Glutamatergic neuron (in vitro differentiated cells): ENCODE results near the gene CHKA. TPM values are rescaled to one million over a fixed set of nuclear protein-coding genes. Genes with fewer than 3 reads are reported as not detected.

Experiments used
- DNase-seq: peaks from one replicate; pipeline ENCODE4 v3.0.0; 2022
- H3K27ac Mint-ChIP-seq: one replicate; pipeline ENCODE4 v1.8.0; 2020; ENCODE audit warnings: mild to moderate bottlenecking, mixed read lengths, inconsistent platforms; ENCODE audit not compliant: unreplicated experiment
- H3K27me3 Mint-ChIP-seq: one replicate; pipeline ENCODE4 v1.8.0; 2020; ENCODE audit warnings: mild to moderate bottlenecking, moderate library complexity, mixed read lengths, inconsistent platforms; ENCODE audit not compliant: unreplicated experiment
- H3K36me3 Mint-ChIP-seq: one replicate; pipeline ENCODE4 v1.8.0; 2020; ENCODE audit warnings: mild to moderate bottlenecking, mixed read lengths, inconsistent platforms; ENCODE audit not compliant: unreplicated experiment
- H3K4me1 Mint-ChIP-seq: one replicate; pipeline ENCODE4 v1.8.0; 2020; ENCODE audit warnings: mild to moderate bottlenecking, low read depth, mixed read lengths, inconsistent platforms; ENCODE audit not compliant: unreplicated experiment
- H3K4me3 Mint-ChIP-seq: one replicate; pipeline ENCODE4 v1.8.0; 2020; ENCODE audit warnings: mild to moderate bottlenecking, mixed read lengths, inconsistent platforms; ENCODE audit not compliant: unreplicated experiment
- H3K9me3 Mint-ChIP-seq: one replicate; pipeline ENCODE4 v1.8.0; 2020; ENCODE audit warnings: mild to moderate bottlenecking, moderate library complexity, mixed read lengths, inconsistent platforms; ENCODE audit not compliant: unreplicated experiment
- total RNA-seq: library from RNA; stranded (reverse); fragmentation: NEBNext Ultra II Directional; extraction: Animal tissue kit (Norgen Biotek cat#: 25700); gene quantifications from one replicate; pipeline ENCODE4 v1.2.1, GENCODE V29; 2021; ENCODE audit not compliant: unreplicated experiment
- TF ChIP-seq, protein P1 (sequence below): fragments of 200-600 bp; sonication (generic); IDR thresholded peaks from one replicate; pipeline ENCODE4 v1.5.0; 2021; ENCODE audit not compliant: partially characterized antibody, unreplicated experiment

Gene CHKA
- total RNA-seq, 1 donor from 2014 or later: 74.1 TPM

DNA sequence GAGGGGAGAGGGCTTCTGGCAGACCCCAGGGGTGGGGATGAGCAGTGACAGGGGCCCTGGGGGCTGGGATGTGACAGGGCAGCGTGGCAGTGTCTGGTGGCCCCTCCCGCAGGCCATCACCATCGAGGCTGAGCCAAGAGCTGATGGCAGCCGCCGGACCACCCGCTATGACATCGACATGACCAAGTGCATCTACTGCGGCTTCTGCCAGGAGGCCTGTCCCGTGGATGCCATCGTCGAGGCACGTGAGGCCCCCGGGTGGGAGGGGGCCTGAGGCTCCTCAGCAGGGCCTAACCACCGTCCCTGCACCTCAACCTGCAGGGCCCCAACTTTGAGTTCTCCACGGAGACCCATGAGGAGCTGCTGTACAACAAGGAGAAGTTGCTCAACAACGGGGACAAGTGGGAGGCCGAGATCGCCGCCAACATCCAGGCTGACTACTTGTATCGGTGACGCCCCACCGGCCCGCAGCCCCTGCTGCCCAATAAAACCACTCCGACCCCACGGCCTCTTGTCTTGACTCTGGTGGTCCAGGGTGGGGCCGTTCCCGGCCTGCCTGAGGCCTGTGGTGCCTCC lies 85.0 kb downstream of the CHKA start:
- peaks cover 2% of the 10 kb centered on the region for H3K9me3 Mint-ChIP-seq
- TF ChIP-seq, protein P1, sequence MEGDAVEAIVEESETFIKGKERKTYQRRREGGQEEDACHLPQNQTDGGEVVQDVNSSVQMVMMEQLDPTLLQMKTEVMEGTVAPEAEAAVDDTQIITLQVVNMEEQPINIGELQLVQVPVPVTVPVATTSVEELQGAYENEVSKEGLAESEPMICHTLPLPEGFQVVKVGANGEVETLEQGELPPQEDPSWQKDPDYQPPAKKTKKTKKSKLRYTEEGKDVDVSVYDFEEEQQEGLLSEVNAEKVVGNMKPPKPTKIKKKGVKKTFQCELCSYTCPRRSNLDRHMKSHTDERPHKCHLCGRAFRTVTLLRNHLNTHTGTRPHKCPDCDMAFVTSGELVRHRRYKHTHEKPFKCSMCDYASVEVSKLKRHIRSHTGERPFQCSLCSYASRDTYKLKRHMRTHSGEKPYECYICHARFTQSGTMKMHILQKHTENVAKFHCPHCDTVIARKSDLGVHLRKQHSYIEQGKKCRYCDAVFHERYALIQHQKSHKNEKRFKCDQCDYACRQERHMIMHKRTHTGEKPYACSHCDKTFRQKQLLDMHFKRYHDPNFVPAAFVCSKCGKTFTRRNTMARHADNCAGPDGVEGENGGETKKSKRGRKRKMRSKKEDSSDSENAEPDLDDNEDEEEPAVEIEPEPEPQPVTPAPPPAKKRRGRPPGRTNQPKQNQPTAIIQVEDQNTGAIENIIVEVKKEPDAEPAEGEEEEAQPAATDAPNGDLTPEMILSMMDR: no peak
- H3K4me1 Mint-ChIP-seq: peaks cover 6% of the 10 kb centered on the region
- no peak overlapping the region for H3K27ac Mint-ChIP-seq
- H3K36me3 Mint-ChIP-seq: no peaks in the 10 kb centered on the region
- no peak overlapping the region for H3K4me3 Mint-ChIP-seq
- H3K27me3 Mint-ChIP-seq: peaks cover 4% of the 10 kb centered on the region
- DNase-seq: peak; percentile 11

GRCh38 chr11:68035266-68035876 lies 85.8 kb downstream of the CHKA start:
- no peak overlapping the region for H3K4me3 Mint-ChIP-seq
- no peak overlapping the region for H3K27ac Mint-ChIP-seq
- TF ChIP-seq, protein P1: no peak
- H3K9me3 Mint-ChIP-seq: peaks cover 2% of the 10 kb centered on the region
- H3K27me3 Mint-ChIP-seq: peaks cover 4% of the 10 kb centered on the region
- no peaks in the 10 kb centered on the region for H3K36me3 Mint-ChIP-seq
- DNase-seq: peak; percentile 14
- peaks cover 6% of the 10 kb centered on the region for H3K4me1 Mint-ChIP-seq

DNA sequence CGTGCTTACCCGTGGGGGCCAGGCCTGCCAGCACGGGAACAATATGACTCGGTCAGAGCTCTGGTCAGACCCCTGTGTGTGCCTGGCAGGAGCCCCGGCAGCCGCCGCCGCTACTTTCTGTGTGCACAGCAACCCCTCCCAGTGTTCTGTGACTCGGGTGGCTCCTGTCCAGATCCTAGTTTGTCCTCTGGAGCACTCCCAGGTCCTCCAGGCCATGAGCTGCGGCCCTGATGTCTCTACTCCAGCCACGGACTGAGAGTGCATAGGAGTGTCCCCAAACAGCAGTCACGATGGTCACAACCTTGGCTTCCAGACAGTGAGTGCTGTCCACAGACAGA lies 87.5 kb downstream of the CHKA start:
- Mint-ChIP-seq H3K9me3 (peaks cover 4% of the 10 kb centered on the region), H3K36me3 (no peaks in the 10 kb centered on the region), H3K27me3 (peaks cover 9% of the 10 kb centered on the region), H3K4me1 (peaks cover 7% of the 10 kb centered on the region), H3K27ac (no peak overlapping the region), H3K4me3 (no peak overlapping the region)
- TF ChIP-seq, protein P1: no peak
- no peak for DNase-seq

DNA sequence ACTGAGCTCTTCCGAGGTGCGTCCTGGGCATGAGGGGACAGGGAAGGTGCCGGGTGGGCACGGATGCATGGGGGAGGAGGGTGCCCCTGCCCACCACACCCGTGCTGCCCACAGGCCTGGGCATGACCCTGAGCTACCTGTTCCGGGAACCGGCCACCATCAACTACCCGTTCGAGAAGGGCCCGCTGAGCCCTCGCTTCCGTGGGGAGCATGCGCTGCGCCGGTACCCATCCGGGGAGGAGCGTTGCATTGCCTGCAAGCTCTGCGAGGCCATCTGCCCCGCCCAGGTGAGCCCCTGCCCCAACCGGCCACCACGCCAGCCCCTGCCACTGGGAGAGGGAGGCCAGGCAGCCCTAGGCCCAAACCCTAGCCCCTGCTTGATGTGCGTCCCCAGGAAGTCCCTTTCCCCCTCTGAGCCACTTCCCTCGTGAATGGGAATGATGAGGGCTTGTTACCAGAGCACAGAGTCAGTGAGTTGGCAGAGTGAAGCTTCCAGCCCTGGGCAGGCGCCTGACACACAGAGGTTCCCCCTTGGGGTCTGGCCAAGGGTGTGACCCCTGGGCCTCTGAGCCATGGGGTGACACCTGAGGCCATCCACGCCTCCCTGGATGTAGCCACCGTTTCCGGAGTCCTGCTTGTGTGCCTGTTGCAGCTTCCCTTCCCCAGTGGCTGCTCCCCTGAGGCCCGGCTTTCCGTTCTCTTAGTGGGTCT lies 88.0 kb downstream of the CHKA start:
- TF ChIP-seq, protein P1: no peak
- peak; percentile 14 for DNase-seq
- Mint-ChIP-seq H3K9me3 (peaks cover 4% of the 10 kb centered on the region), H3K36me3 (no peaks in the 10 kb centered on the region), H3K27ac (no peak overlapping the region), H3K4me3 (no peak overlapping the region), H3K4me1 (peaks cover 7% of the 10 kb centered on the region), H3K27me3 (peaks cover 9% of the 10 kb centered on the region)

- DNase-seq: no peak
- Mint-ChIP-seq H3K36me3 (no peaks in the 10 kb centered on the region), H3K4me1 (peaks cover 7% of the 10 kb centered on the region), H3K4me3 (peak overlapping the region; percentile 96), H3K27me3 (peaks cover 9% of the 10 kb centered on the region), H3K27ac (peak overlapping the region; percentile 52), H3K9me3 (peaks cover 4% of the 10 kb centered on the region)
- TF ChIP-seq, protein P1: no peak
Measured at GRCh38 chr11:68032003-68032402, 89.2 kb downstream of the CHKA start.
